Measurements from ENCODE around the gene CCL1. TPM values are rescaled to one million over a fixed set of nuclear protein-coding genes. Genes with fewer than 3 reads are reported as not detected.

CCL1 gene
- total RNA-seq, 1 donor from 2014 or later = not detected

- DNase-seq (ENCODE audit: extremely low spot score in 2 of 2) = peak in 1 of 2 donors; percentile 62
- intact Hi-C loops (cut with DNase I) = no loop called here
- Histone ChIP-seq H3K36me3 (no peaks in the 10 kb centered on the region), H3K4me1 (no peaks in the 10 kb centered on the region), H3K27ac (no peak overlapping the region), H3K4me3 (no peak overlapping the region), H3K9me3 (no peaks in the 10 kb centered on the region), H3K27me3 (no peaks in the 10 kb centered on the region)
- TF ChIP-seq POLR2A (IDR thresholded peaks at IDR 0.05) (no peak), POLR2AphosphoS5 (IDR thresholded peaks at IDR 0.05; ENCODE audit: insufficient read depth in 1 of 2, low read depth in 1 of 2) (no peak)
- TF ChIP-seq, protein P1, sequence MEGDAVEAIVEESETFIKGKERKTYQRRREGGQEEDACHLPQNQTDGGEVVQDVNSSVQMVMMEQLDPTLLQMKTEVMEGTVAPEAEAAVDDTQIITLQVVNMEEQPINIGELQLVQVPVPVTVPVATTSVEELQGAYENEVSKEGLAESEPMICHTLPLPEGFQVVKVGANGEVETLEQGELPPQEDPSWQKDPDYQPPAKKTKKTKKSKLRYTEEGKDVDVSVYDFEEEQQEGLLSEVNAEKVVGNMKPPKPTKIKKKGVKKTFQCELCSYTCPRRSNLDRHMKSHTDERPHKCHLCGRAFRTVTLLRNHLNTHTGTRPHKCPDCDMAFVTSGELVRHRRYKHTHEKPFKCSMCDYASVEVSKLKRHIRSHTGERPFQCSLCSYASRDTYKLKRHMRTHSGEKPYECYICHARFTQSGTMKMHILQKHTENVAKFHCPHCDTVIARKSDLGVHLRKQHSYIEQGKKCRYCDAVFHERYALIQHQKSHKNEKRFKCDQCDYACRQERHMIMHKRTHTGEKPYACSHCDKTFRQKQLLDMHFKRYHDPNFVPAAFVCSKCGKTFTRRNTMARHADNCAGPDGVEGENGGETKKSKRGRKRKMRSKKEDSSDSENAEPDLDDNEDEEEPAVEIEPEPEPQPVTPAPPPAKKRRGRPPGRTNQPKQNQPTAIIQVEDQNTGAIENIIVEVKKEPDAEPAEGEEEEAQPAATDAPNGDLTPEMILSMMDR (IDR thresholded peaks at IDR 0.05) = no peak
These were observed 8.0 kb upstream of the CCL1 start for GRCh38 chr17:34370997-34371395.

- H3K27me3 ChIP-seq = no peaks in the 10 kb centered on the region
- TF ChIP-seq, protein P1 (IDR thresholded peaks at IDR 0.05) = no peak
- TF ChIP-seq POLR2AphosphoS5 (IDR thresholded peaks at IDR 0.05; ENCODE audit: insufficient read depth in 1 of 2, low read depth in 1 of 2) = no peak
- no peak for TF ChIP-seq POLR2A (IDR thresholded peaks at IDR 0.05)
- no peaks in the 10 kb centered on the region for H3K9me3 ChIP-seq
- no peak overlapping the region for H3K4me3 ChIP-seq
- no peaks in the 10 kb centered on the region for H3K36me3 ChIP-seq
- peak in 1 of 2 donors; percentile 58 for DNase-seq (ENCODE audit: extremely low spot score in 2 of 2)
- H3K4me1 ChIP-seq = no peaks in the 10 kb centered on the region
- H3K27ac ChIP-seq = no peak overlapping the region
- intact Hi-C loops (cut with DNase I) = no loop called here
These were observed 7.5 kb upstream of the CCL1 start for GRCh38 chr17:34370376-34370996.

DNA sequence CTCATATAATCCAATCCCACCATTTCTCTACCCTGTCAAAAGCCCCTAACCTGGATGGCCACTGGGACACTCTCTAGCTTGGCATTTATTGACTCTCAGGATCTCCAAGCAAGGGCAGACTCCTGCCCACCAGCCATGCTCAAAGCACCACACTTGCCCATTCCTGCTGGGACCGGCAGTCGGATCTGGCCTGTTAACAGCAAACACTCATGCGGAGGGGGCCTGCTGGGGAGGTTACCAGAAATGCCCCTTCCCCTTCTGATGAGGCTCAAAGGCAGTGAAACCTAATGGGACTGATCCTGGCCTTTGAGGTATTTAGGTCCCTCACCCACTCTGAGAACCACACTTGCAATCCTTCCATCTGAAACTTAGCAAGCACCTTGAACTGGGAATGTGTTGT lies 6.5 kb upstream of the CCL1 start:
- TF ChIP-seq, protein P1 (IDR thresholded peaks at IDR 0.05) = no peak
- Histone ChIP-seq H3K9me3 (no peaks in the 10 kb centered on the region), H3K36me3 (no peaks in the 10 kb centered on the region), H3K27ac (no peak overlapping the region), H3K27me3 (no peaks in the 10 kb centered on the region), H3K4me3 (no peak overlapping the region), H3K4me1 (no peaks in the 10 kb centered on the region)
- intact Hi-C loops (cut with DNase I) = no loop called here
- no peak for DNase-seq (ENCODE audit: extremely low spot score in 2 of 2)

DNA sequence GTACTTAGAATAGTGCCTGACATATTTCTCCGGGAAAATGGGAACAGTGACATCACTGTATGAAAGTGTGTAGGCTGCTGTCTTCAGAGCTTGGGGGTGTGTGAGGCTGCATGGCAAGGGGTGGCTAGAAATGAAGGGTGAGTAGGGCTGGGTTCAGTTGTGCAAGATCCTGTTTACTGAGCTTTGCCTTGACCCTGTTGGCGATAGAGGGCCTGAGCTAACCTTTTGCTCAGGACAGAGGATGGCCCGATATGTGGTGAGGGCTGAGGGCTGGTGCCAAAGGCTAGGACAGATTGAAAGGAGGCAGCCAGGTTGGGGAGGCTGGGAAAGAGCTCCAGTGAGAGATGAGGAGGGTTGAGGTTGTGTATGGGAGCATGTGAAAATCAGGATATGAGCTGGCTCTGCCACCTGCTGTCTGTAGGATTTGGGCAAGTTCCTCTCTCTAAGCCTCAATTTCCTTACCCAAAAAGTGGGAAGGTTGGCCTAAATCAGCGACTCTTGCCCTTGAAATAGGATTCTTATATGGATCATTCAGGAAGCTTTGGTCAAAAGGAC lies 6.0 kb upstream of the CCL1 start:
- no peak overlapping the region for H3K4me3 ChIP-seq
- no peaks in the 10 kb centered on the region for H3K36me3 ChIP-seq
- TF ChIP-seq POLR2A (IDR thresholded peaks at IDR 0.05) (no peak), POLR2AphosphoS5 (IDR thresholded peaks at IDR 0.05; ENCODE audit: insufficient read depth in 1 of 2, low read depth in 1 of 2) (no peak)
- TF ChIP-seq, protein P1 (IDR thresholded peaks at IDR 0.05) = no peak
- DNase-seq (ENCODE audit: extremely low spot score in 2 of 2) = no peak
- H3K9me3 ChIP-seq = no peaks in the 10 kb centered on the region
- no peaks in the 10 kb centered on the region for H3K4me1 ChIP-seq
- intact Hi-C loops (cut with DNase I) = no loop called here
- no peak overlapping the region for H3K27ac ChIP-seq
- no peaks in the 10 kb centered on the region for H3K27me3 ChIP-seq

DNA sequence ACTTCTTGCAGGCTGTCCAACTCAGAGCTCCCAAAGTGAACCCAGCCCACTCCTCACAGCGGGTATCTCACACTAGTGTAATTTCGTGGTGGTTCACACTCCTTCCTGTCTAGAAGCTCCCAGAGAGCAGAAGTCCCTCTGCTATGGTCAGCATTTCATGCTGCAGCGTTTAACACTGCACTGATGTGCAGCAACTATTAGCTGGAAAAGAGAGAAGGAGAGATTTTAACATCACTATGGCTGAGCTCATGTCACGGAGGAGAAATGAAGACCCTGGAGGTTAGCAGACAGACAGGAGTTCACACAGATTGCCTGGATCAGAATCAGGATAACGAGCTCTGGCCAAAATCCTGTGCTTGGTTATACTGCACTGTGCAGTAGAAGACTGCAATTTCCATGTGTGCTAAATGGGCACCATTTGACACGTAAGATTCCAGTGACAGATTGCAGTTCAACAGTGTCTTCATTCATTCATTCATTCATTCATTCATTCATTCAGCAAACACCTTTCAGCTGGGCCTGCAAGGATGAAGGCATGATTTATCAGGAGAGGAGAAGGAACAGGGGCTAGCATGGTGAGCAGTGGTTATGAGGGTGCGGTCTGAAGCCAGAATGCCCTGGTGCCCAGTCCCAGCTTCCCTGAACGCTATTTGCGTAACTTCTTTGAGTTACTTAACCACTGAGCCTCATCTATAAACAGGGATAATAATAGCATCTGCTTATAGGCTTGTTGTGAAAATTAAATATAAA lies 5.3 kb upstream of the CCL1 start:
- intact Hi-C loops (cut with DNase I) = no loop called here
- no peak for DNase-seq (ENCODE audit: extremely low spot score in 2 of 2)

More for the DNA sequence above, 5.3 kb upstream of the CCL1 start:
- H3K27me3 ChIP-seq = no peaks in the 10 kb centered on the region
- H3K4me3 ChIP-seq = no peak overlapping the region
- H3K9me3 ChIP-seq = no peaks in the 10 kb centered on the region
- H3K4me1 ChIP-seq = no peaks in the 10 kb centered on the region
- no peaks in the 10 kb centered on the region for H3K36me3 ChIP-seq
- H3K27ac ChIP-seq = no peak overlapping the region
- TF ChIP-seq POLR2A (IDR thresholded peaks at IDR 0.05) = no peak
- TF ChIP-seq, protein P1 (IDR thresholded peaks at IDR 0.05) = no peak
- TF ChIP-seq POLR2AphosphoS5 (IDR thresholded peaks at IDR 0.05; ENCODE audit: insufficient read depth in 1 of 2, low read depth in 1 of 2) = no peak
